SK-N-SH (cell line): ENCODE data around the gene SPRR2A. TPM values are rescaled to one million over a fixed set of nuclear protein-coding genes. Genes with fewer than 3 reads are reported as not detected.

Experiments used
- CTCF ChIA-PET: fragments of 300-600, 350-600 bp; formaldehyde crosslinking; extraction: SDS; loops from one replicate; lab custom pipeline; 2021; lab: Yijun Ruan, JAX
- POLR2A ChIA-PET: fragments of 350-600 bp; sonication (Branson Sonifier 250); formaldehyde crosslinking; extraction: SDS; loops from one replicate; lab custom pipeline; 2020; ENCODE audit warnings: antibody characterized with exemption, inconsistent platforms; lab: Yijun Ruan, JAX
- DNase-seq: peaks from one replicate; pipeline ENCODE4 v3.0.0; 2012
- H2AFZ ChIP-seq: fragments of 200-600 bp; sonication (generic); 2 replicates; pipeline ENCODE4 v1.8.1; 2016; ENCODE audit warnings: antibody characterized with exemption, mild to moderate bottlenecking, low read depth
- H3F3A ChIP-seq: fragments of 200-600 bp; sonication (generic); replicated peaks from 2 replicates; pipeline ENCODE3; 2016; ENCODE audit warnings: antibody characterized with exemption, mild to moderate bottlenecking; ENCODE audit not compliant: insufficient read depth
- H3K27ac ChIP-seq, 2 experiments: fragments of 200-500 bp in 1 of 2; fragments of 200-600 bp in 1 of 2; sonication (Bioruptor generic) in 1 of 2; sonication (generic), shearing (Covaris generic) in 1 of 2; 2 replicates each; pipeline versions ENCODE4 v1.5.1 to v1.6.1; 2014 to 2016; ENCODE audit warnings: low read depth in 2 of 2, inconsistent platforms in 1 of 2, low read length in 1 of 2, mild to moderate bottlenecking in 1 of 2, mixed read lengths in 1 of 2
- H3K27me3 ChIP-seq: fragments of 200-600 bp; sonication (generic), shearing (Covaris generic); 2 replicates; pipeline ENCODE4 v1.6.1; 2016; ENCODE audit warnings: mixed run types; ENCODE audit not compliant: insufficient read depth
- H3K36me3 ChIP-seq, 2 experiments: fragments of 200-500 bp in 1 of 2; fragments of 200-600 bp in 1 of 2; sonication (Bioruptor generic) in 1 of 2; sonication (generic) in 1 of 2; replicated peaks in 1 of 2; 2 replicates each; pipeline versions ENCODE3 to v1.5.1; 2014 to 2016; ENCODE audit warnings: low read length in 1 of 2, mild to moderate bottlenecking in 1 of 2; ENCODE audit not compliant: insufficient read depth in 2 of 2, control insufficient read depth in 1 of 2
- H3K4me1 ChIP-seq, 2 experiments: fragments of 200-500 bp in 1 of 2; fragments of 200-600 bp in 1 of 2; sonication (Bioruptor generic) in 1 of 2; sonication (generic), shearing (Covaris generic) in 1 of 2; 2 replicates each; pipeline versions ENCODE4 v1.5.1 to v1.6.1; 2014 to 2016; ENCODE audit warnings: low read depth in 1 of 2, low read length in 1 of 2, mixed run types in 1 of 2; ENCODE audit not compliant: insufficient read depth in 2 of 2, control insufficient read depth in 1 of 2
- H3K4me2 ChIP-seq: fragments of 200-600 bp; sonication (generic), shearing (Covaris generic); 2 replicates; pipeline ENCODE4 v1.6.1; 2017; ENCODE audit warnings: mixed run types
- H3K4me3 ChIP-seq, 2 experiments: fragments of 200-500 bp in 1 of 2; fragments of 200-600 bp in 1 of 2; sonication (Bioruptor generic) in 1 of 2; sonication (generic), shearing (Covaris generic) in 1 of 2; 2 replicates each; pipeline versions ENCODE4 v1.5.1 to v1.8.1; 2014 to 2016; ENCODE audit warnings: low read depth in 2 of 2, inconsistent platforms in 1 of 2, low read length in 1 of 2, mild to moderate bottlenecking in 1 of 2, mixed read lengths in 1 of 2, moderate library complexity in 1 of 2
- H3K79me2 ChIP-seq: fragments of 200-600 bp; sonication (generic); 2 replicates; pipeline ENCODE4 v1.8.1; 2017; ENCODE audit warnings: mild to moderate bottlenecking; ENCODE audit not compliant: insufficient read depth
- H3K9ac ChIP-seq: fragments of 200-600 bp; sonication (generic); 2 replicates; pipeline ENCODE4 v1.6.1; 2017; ENCODE audit warnings: mixed run types
- H3K9me2 ChIP-seq: fragments of 200-600 bp; sonication (generic); 2 replicates; pipeline ENCODE4 v1.6.1; 2017; ENCODE audit warnings: mixed run types
- H3K9me3 ChIP-seq: fragments of 200-600 bp; sonication (generic); 2 replicates; pipeline ENCODE4 v1.6.1; 2017; ENCODE audit warnings: mixed run types, mild to moderate bottlenecking, moderate library complexity
- H4K20me1 ChIP-seq: fragments of 200-600 bp; sonication (generic); 2 replicates; pipeline ENCODE4 v1.6.1; 2017; ENCODE audit warnings: mild to moderate bottlenecking, mixed run types; ENCODE audit not compliant: insufficient read depth
- GABPA ChIP-seq: IDR thresholded peaks from 2 replicates; pipeline ENCODE4 v1.4.0; 2012; ENCODE audit warnings: low read depth, mild to moderate bottlenecking
- JUND ChIP-seq: IDR thresholded peaks from 2 replicates; pipeline ENCODE4 v1.4.0; 2012
- MXI1 ChIP-seq: IDR thresholded peaks from 2 replicates; pipeline ENCODE4 v1.6.1; 2012; ENCODE audit warnings: mild to moderate bottlenecking, low read depth, low read length, improper control_type of control experiment
- NFIC ChIP-seq: IDR thresholded peaks from 2 replicates; pipeline ENCODE4 v1.4.0; 2012; ENCODE audit warnings: borderline replicate concordance
- POLR2AphosphoS5 ChIP-seq: IDR thresholded peaks from 2 replicates; pipeline ENCODE4 v1.6.1; 2012; ENCODE audit warnings: low read depth, low read length
- RCOR1 ChIP-seq: fragments of 150-350 bp; IDR thresholded peaks from 2 replicates; pipeline ENCODE4 v1.6.1; 2017; ENCODE audit warnings: antibody characterized with exemption, low read length
- YY1 ChIP-seq: IDR thresholded peaks from 2 replicates; pipeline ENCODE4 v1.4.0; 2012; ENCODE audit warnings: low read depth, mild to moderate bottlenecking
- ZBTB33 ChIP-seq: IDR thresholded peaks from 2 replicates; pipeline ENCODE4 v1.4.0; 2012; ENCODE audit warnings: low read depth, borderline replicate concordance
- WGBS: methylation state at CpG from one replicate; pipeline ENCODE4 v1.1.6; 2017; ENCODE audit warnings: low lambda C conversion rate; 5-methylcytosine and 5-hydroxymethylcytosine counted together
- polyA plus RNA-seq, 3 experiments: library from polyadenylated mRNA; depleted of rRNA; stranded (reverse); fragments of >200 nt; gene quantifications; 2 replicates each; pipeline ENCODE4 v1.2.3, GENCODE V29; 2012
- TF ChIP-seq, protein P1 (sequence below): fragments of 150-350 bp; IDR thresholded peaks from 2 replicates; pipeline ENCODE4 v1.6.1; 2017; ENCODE audit warnings: antibody characterized with exemption, low read length, low read depth, borderline replicate concordance
- TF ChIP-seq, protein P2 (sequence below): fragments of 150-350 bp; IDR thresholded peaks from 2 replicates; pipeline ENCODE4 v1.6.1; 2016; ENCODE audit warnings: mild to moderate bottlenecking, low read depth, low read length
- TF ChIP-seq, protein P3 (sequence below): IDR thresholded peaks from 2 replicates; pipeline ENCODE4; 2012
- TF ChIP-seq, protein P4 (sequence below): fragments of 200-600 bp; sonication (generic); IDR thresholded peaks from 2 replicates; pipeline ENCODE4 v1.6.1; 2017; ENCODE audit warnings: antibody characterized with exemption, mild to moderate bottlenecking, moderate library complexity

The SPRR2A gene
- polyA plus RNA-seq, 1 of the 3 experiments (the other 2 are of a cell fraction): not detected

GRCh38 chr1:153070243-153070642 lies 12.9 kb upstream of the SPRR2A start (continued):
- TF ChIP-seq, protein P1, sequence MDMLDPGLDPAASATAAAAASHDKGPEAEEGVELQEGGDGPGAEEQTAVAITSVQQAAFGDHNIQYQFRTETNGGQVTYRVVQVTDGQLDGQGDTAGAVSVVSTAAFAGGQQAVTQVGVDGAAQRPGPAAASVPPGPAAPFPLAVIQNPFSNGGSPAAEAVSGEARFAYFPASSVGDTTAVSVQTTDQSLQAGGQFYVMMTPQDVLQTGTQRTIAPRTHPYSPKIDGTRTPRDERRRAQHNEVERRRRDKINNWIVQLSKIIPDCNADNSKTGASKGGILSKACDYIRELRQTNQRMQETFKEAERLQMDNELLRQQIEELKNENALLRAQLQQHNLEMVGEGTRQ: no peak
- TF ChIP-seq, protein P2, sequence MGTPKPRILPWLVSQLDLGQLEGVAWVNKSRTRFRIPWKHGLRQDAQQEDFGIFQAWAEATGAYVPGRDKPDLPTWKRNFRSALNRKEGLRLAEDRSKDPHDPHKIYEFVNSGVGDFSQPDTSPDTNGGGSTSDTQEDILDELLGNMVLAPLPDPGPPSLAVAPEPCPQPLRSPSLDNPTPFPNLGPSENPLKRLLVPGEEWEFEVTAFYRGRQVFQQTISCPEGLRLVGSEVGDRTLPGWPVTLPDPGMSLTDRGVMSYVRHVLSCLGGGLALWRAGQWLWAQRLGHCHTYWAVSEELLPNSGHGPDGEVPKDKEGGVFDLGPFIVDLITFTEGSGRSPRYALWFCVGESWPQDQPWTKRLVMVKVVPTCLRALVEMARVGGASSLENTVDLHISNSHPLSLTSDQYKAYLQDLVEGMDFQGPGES: no peak
- TF ChIP-seq POLR2AphosphoS5 (no peak), NFIC (no peak), JUND (no peak)

- Histone ChIP-seq H3K36me3 (no peaks in the 10 kb centered on the region), H3K27ac (no peak overlapping the region), H4K20me1 (no peaks in the 10 kb centered on the region), H3K4me1 (no peaks in the 10 kb centered on the region), H3K79me2 (no peaks in the 10 kb centered on the region), H3K9ac (no peak overlapping the region), H3F3A (no peaks in the 10 kb centered on the region), H3K9me3 (no peaks in the 10 kb centered on the region), H3K4me3 (no peak overlapping the region), H3K9me2 (no peaks in the 10 kb centered on the region), H3K4me2 (no peak overlapping the region), H3K27me3 (no peaks in the 10 kb centered on the region), H2AFZ (no peak overlapping the region)
- WGBS: 0% methylated on average over 6 of the region's 6 CpGs
- TF ChIP-seq GABPA: no peak
- TF ChIP-seq MXI1: no peak
- TF ChIP-seq, protein P3, sequence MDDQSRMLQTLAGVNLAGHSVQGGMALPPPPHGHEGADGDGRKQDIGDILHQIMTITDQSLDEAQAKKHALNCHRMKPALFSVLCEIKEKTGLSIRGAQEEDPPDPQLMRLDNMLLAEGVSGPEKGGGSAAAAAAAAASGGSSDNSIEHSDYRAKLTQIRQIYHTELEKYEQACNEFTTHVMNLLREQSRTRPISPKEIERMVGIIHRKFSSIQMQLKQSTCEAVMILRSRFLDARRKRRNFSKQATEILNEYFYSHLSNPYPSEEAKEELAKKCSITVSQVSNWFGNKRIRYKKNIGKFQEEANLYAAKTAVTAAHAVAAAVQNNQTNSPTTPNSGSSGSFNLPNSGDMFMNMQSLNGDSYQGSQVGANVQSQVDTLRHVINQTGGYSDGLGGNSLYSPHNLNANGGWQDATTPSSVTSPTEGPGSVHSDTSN: no peak
- TF ChIP-seq, protein P4, sequence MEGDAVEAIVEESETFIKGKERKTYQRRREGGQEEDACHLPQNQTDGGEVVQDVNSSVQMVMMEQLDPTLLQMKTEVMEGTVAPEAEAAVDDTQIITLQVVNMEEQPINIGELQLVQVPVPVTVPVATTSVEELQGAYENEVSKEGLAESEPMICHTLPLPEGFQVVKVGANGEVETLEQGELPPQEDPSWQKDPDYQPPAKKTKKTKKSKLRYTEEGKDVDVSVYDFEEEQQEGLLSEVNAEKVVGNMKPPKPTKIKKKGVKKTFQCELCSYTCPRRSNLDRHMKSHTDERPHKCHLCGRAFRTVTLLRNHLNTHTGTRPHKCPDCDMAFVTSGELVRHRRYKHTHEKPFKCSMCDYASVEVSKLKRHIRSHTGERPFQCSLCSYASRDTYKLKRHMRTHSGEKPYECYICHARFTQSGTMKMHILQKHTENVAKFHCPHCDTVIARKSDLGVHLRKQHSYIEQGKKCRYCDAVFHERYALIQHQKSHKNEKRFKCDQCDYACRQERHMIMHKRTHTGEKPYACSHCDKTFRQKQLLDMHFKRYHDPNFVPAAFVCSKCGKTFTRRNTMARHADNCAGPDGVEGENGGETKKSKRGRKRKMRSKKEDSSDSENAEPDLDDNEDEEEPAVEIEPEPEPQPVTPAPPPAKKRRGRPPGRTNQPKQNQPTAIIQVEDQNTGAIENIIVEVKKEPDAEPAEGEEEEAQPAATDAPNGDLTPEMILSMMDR: no peak
- no peak for TF ChIP-seq YY1
- no peak for TF ChIP-seq ZBTB33
- TF ChIP-seq, protein P2: no peak
- TF ChIP-seq RCOR1: no peak
- CTCF ChIA-PET: interaction anchor here (0.6 to 0.8 kb wide), 2 partner anchors 8 to 1009 kb away, joined by 3 read pairs; no protein-coding TSS in a partner anchor
- no peak for DNase-seq
- POLR2A ChIA-PET: no interaction called here
Measured at GRCh38 chr1:153058826-153059784, 1.8 kb upstream of the SPRR2A start.
